ENCODE results near the gene CTLA4. TPM values are rescaled to one million over a fixed set of nuclear protein-coding genes. Genes with fewer than 3 reads are reported as not detected.
A peak's percentile ranks its signal among the peaks of the same experiment; 100 is the strongest.

The CTLA4 gene
- total RNA-seq, 4 donors from 2014 or later: 0.33 TPM; not detected in 3

DNA sequence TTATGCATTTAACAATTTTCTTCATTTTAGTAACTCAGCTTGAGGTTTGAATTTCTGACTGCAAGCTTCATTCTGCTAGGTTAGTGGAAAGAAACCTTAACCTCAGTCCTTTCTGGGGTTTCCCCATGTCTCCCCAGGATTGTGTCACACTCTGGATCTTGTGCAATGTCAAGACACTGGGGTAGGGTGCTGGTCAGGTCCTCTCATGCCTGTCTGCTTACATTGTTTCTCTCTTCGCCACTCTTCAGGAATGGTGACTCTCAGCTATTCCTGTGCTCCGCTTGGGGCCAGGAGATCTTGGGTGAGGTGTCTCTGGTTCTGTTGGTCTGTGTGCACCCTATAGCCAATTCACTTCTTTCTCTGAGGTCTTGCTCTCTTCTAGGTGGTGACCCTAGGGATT lies 23.9 kb downstream of the CTLA4 start:
- Histone ChIP-seq H3K36me3 (no peaks in the 10 kb centered on the region), H3K9me3 (no peaks in the 10 kb centered on the region), H3K4me3 (no peak overlapping the region), H3K27me3 (no peaks in the 10 kb centered on the region), H3K4me1 (peaks cover 0 to 62% (median 36%) of the 10 kb centered on the region in 4 donors), H3K27ac (replicated peaks in 1 of 4) (no peak overlapping the region)
- WGBS: 87% methylated on average over 2 of the region's 2 CpGs
- intact Hi-C loops (cut with DNase I): no loop called here
- DNase-seq (ENCODE audit: extremely low spot score): no peak
- TF ChIP-seq, protein P1, sequence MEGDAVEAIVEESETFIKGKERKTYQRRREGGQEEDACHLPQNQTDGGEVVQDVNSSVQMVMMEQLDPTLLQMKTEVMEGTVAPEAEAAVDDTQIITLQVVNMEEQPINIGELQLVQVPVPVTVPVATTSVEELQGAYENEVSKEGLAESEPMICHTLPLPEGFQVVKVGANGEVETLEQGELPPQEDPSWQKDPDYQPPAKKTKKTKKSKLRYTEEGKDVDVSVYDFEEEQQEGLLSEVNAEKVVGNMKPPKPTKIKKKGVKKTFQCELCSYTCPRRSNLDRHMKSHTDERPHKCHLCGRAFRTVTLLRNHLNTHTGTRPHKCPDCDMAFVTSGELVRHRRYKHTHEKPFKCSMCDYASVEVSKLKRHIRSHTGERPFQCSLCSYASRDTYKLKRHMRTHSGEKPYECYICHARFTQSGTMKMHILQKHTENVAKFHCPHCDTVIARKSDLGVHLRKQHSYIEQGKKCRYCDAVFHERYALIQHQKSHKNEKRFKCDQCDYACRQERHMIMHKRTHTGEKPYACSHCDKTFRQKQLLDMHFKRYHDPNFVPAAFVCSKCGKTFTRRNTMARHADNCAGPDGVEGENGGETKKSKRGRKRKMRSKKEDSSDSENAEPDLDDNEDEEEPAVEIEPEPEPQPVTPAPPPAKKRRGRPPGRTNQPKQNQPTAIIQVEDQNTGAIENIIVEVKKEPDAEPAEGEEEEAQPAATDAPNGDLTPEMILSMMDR (IDR thresholded peaks at IDR 0.05): no peak
- no peak for TF ChIP-seq POLR2AphosphoS5 (IDR thresholded peaks at IDR 0.05)
- no peak for TF ChIP-seq POLR2A (IDR thresholded peaks at IDR 0.05; ENCODE audit: low read depth)
- TF ChIP-seq EP300 (IDR thresholded peaks at IDR 0.05): no peak

DNA sequence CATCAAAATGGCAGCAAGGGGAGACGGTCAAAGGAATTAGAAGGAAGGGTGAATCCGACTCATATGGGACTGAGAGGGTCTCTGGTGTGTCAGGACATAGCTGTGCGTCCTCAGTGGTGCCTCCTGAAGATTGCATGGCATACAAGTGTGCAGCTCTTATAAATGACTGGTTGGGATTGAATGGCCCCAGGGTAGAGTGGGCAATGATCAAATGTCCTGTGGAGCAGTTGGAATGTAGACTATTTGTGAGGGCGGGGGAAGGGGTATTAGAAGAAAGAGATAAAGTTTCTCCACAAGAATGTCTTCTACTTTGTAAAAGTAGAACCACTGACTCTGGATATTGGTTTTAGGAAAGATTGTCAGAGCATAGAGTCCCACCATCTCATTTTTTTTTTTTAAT lies 24.6 kb downstream of the CTLA4 start:
- 93% methylated on average over 4 of the region's 4 CpGs for WGBS
- no peaks in the 10 kb centered on the region for H3K36me3 ChIP-seq
- no peak for DNase-seq (ENCODE audit: extremely low spot score)
- peaks cover 0 to 55% (median 29%) of the 10 kb centered on the region in 4 donors for H3K4me1 ChIP-seq
- no peak overlapping the region for H3K27ac ChIP-seq (replicated peaks in 1 of 4)
- no peak for TF ChIP-seq EP300 (IDR thresholded peaks at IDR 0.05)
- H3K4me3 ChIP-seq: no peak overlapping the region
- intact Hi-C loops (cut with DNase I): no loop called here
- H3K27me3 ChIP-seq: no peaks in the 10 kb centered on the region
- no peaks in the 10 kb centered on the region for H3K9me3 ChIP-seq

DNA sequence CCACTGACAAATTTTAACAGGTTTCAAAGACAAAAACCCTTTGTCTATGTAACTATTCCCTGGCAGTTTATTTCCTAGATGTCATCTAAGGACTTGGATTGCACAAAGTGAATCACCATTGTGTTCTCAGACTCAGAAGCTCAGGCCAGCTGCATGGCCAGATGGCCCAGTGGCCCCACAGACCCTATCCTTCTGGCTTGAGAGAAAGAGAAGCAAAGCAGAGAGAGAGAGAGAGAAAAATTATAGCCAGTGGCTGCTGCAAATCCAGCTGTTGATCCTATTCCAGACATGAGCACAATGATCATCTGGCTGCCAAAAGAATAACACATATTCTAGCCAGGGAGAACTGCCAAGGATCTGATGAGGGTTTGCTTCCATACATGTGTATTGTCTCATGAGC lies 25.8 kb downstream of the CTLA4 start:
- H3K4me1 ChIP-seq: peaks cover 0 to 43% (median 18%) of the 10 kb centered on the region in 4 donors
- no peaks in the 10 kb centered on the region for H3K36me3 ChIP-seq
- DNase-seq (ENCODE audit: extremely low spot score): no peak
- intact Hi-C loops (cut with DNase I): no loop called here
- no peaks in the 10 kb centered on the region for H3K27me3 ChIP-seq
- TF ChIP-seq POLR2AphosphoS5 (IDR thresholded peaks at IDR 0.05): peak in 1 of 2 donors; percentile 45
- TF ChIP-seq, protein P1 (IDR thresholded peaks at IDR 0.05): no peak
- peak overlapping the region in 3 of 4 donors; percentile 35 to 52 (median 38) for H3K27ac ChIP-seq (replicated peaks in 1 of 4)
- no peak overlapping the region for H3K4me3 ChIP-seq
- no peaks in the 10 kb centered on the region for H3K9me3 ChIP-seq

DNA sequence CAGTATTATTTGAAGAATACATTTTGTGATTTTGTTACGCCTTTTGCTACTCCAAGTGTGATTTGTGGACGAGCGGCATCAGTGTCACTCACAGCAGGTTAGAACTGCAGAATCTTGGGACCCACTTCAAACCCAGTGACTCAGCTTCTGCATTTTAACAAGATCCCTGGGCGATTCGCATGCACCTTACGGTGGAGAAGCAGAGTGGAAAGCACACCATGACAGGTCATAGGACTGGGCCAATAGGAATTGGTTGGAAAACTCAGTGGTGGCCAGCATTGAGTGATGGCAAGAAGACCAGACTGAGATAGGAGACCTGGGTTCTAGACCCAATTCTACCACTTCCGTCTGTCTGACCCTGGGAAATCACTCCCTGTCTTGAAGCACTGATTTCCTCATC lies 26.3 kb downstream of the CTLA4 start:
- intact Hi-C loops (cut with DNase I): no loop called here
- DNase-seq (ENCODE audit: extremely low spot score): no peak
- Histone ChIP-seq H3K27ac (replicated peaks in 1 of 4) (peak overlapping the region in 3 of 4 donors; percentile 35 to 52 (median 38)), H3K27me3 (no peaks in the 10 kb centered on the region), H3K36me3 (no peaks in the 10 kb centered on the region), H3K4me3 (no peak overlapping the region), H3K9me3 (no peaks in the 10 kb centered on the region), H3K4me1 (peaks cover 0 to 39% (median 16%) of the 10 kb centered on the region in 4 donors)
- TF ChIP-seq POLR2AphosphoS5 (IDR thresholded peaks at IDR 0.05) (no peak), EP300 (IDR thresholded peaks at IDR 0.05) (no peak), POLR2A (IDR thresholded peaks at IDR 0.05; ENCODE audit: low read depth) (no peak)
- TF ChIP-seq, protein P1 (IDR thresholded peaks at IDR 0.05): no peak
- 52% methylated on average over 7 of the region's 7 CpGs for WGBS

DNA sequence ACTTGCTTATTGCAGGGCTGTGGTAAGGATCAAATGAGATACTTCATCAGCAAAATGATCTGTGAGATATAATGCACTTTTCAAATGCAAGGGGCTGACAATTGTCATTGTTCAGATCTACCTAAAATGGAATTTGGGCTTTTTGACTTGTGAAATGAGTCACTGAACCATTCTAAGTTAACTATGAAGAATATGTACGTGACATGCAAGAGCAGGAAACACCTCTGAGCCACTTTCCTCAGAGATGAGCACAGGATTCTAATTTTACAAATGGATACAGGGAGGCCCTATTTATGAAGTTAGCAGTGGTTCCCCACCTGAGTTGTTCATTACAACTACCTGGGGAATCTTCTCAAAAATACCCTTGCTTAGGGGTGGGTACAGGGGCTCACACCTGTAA lies 26.7 kb downstream of the CTLA4 start:
- Histone ChIP-seq H3K9me3 (no peaks in the 10 kb centered on the region), H3K27me3 (no peaks in the 10 kb centered on the region), H3K4me3 (no peak overlapping the region), H3K36me3 (no peaks in the 10 kb centered on the region), H3K4me1 (peaks cover 0 to 38% (median 16%) of the 10 kb centered on the region in 4 donors), H3K27ac (replicated peaks in 1 of 4) (peak overlapping the region in 3 of 4 donors; percentile 9 to 52 (median 35))
- intact Hi-C loops (cut with DNase I): no loop called here
- no peak for DNase-seq (ENCODE audit: extremely low spot score)
- TF ChIP-seq, protein P1 (IDR thresholded peaks at IDR 0.05): no peak
- TF ChIP-seq POLR2AphosphoS5 (IDR thresholded peaks at IDR 0.05): no peak
- no peak for TF ChIP-seq EP300 (IDR thresholded peaks at IDR 0.05)
- TF ChIP-seq POLR2A (IDR thresholded peaks at IDR 0.05; ENCODE audit: low read depth): no peak
- WGBS: 71% methylated on average over 1 of the region's 1 CpG

Measured in esophagus muscularis mucosa (tissue), 4 donors.